GM23338 (cell line): ENCODE measurements around the gene ZIC2. TPM values are rescaled to one million over a fixed set of nuclear protein-coding genes. Genes with fewer than 3 reads are reported as not detected.

ENCODE experiments used
- ATAC-seq: fragments of 200-7000 bp; cut with Tn5 transposase; 3 replicates; pipeline ENCODE4 v1.9.1; 2020
- DNase-seq: peaks from one replicate; pipeline ENCODE4 v3.0.0-alpha.2; 2015; ENCODE audit warnings: low spot score
- H2AFZ ChIP-seq: fragments of 200-600 bp; sonication (generic); 2 replicates; pipeline ENCODE4 v1.8.0; 2016; ENCODE audit warnings: antibody characterized with exemption, mild to moderate bottlenecking, moderate library complexity
- H3F3A ChIP-seq: fragments of 200-600 bp; sonication (generic); replicated peaks from 2 replicates; pipeline ENCODE4 v1.8.0; 2017; ENCODE audit warnings: antibody characterized with exemption, mixed run types, low read depth
- H3K27ac ChIP-seq: fragments of 200-600 bp; sonication (generic); 2 replicates; pipeline ENCODE4 v1.6.1; 2016; ENCODE audit warnings: low read depth
- H3K27me3 ChIP-seq: fragments of 200-600 bp; sonication (generic); 2 replicates; pipeline ENCODE4 v1.8.0; 2016; ENCODE audit warnings: mild to moderate bottlenecking, mixed run types, moderate library complexity; ENCODE audit not compliant: insufficient read depth
- H3K36me3 ChIP-seq: fragments of 200-600 bp; sonication (generic); 2 replicates; pipeline ENCODE4 v1.8.0; 2016; ENCODE audit warnings: mild to moderate bottlenecking; ENCODE audit not compliant: insufficient read depth
- H3K4me1 ChIP-seq: fragments of 200-600 bp; sonication (generic); 2 replicates; pipeline ENCODE4 v1.8.0; 2016; ENCODE audit warnings: mild to moderate bottlenecking, moderate library complexity; ENCODE audit not compliant: insufficient read depth
- H3K4me2 ChIP-seq: fragments of 200-600 bp; sonication (generic); 2 replicates; pipeline ENCODE4 v1.7.1; 2017; ENCODE audit warnings: mixed run types
- H3K4me3 ChIP-seq: fragments of 200-600 bp; sonication (generic); 2 replicates; pipeline ENCODE4 v1.6.1; 2016; ENCODE audit warnings: mixed run types
- H3K79me2 ChIP-seq: fragments of 200-600 bp; sonication (generic); replicated peaks from 2 replicates; pipeline ENCODE4 v1.8.0; 2017; ENCODE audit warnings: mild to moderate bottlenecking; ENCODE audit not compliant: insufficient read depth
- H3K9me2 ChIP-seq: fragments of 200-600 bp; sonication (generic); 2 replicates; pipeline ENCODE4 v1.8.0; 2017; ENCODE audit not compliant: insufficient read depth
- H4K20me1 ChIP-seq: fragments of 200-600 bp; sonication (generic); replicated peaks from 2 replicates; pipeline ENCODE4 v1.8.0; 2017; ENCODE audit warnings: mild to moderate bottlenecking; ENCODE audit not compliant: insufficient read depth
- H3K27ac Mint-ChIP-seq: 2 replicates; pipeline ENCODE4 v1.8.0; 2020; ENCODE audit warnings: inconsistent platforms, mild to moderate bottlenecking, moderate library complexity, mixed read lengths
- H3K27me3 Mint-ChIP-seq: 3 replicates; pipeline ENCODE4 v1.8.0; 2022; ENCODE audit warnings: low read depth, mild to moderate bottlenecking, moderate library complexity, mixed read lengths, inconsistent platforms; ENCODE audit not compliant: insufficient read depth, poor library complexity
- H3K36me3 Mint-ChIP-seq: 3 replicates; pipeline ENCODE4 v1.8.0; 2021; ENCODE audit warnings: low read depth, mild to moderate bottlenecking, inconsistent platforms, moderate library complexity, mixed read lengths
- H3K4me1 Mint-ChIP-seq: 3 replicates; pipeline ENCODE4 v1.8.0; 2020; ENCODE audit warnings: mild to moderate bottlenecking, inconsistent platforms, mixed read lengths
- H3K4me3 Mint-ChIP-seq: 3 replicates; pipeline ENCODE4 v1.8.0; 2021; ENCODE audit warnings: moderate library complexity, mild to moderate bottlenecking, inconsistent platforms, mixed read lengths
- H3K9me3 Mint-ChIP-seq: 3 replicates; pipeline ENCODE4 v1.8.0; 2020; ENCODE audit warnings: moderate library complexity, mild to moderate bottlenecking, inconsistent platforms, mixed read lengths
- CREB1 ChIP-seq: fragments of 250-450 bp; sonication (Bioruptor Pico); IDR thresholded peaks from 2 replicates; pipeline ENCODE4 v1.5.0; 2020; ENCODE audit warnings: low read depth, mild to moderate bottlenecking, moderate library complexity
- CTCF ChIP-seq, 2 experiments: fragments of 200-600 bp in 1 of 2; sonication (generic) in 1 of 2; conservative IDR thresholded peaks; 2 replicates each; pipeline versions ENCODE4 v1.5.1 to v1.6.1; 2016 to 2017; ENCODE audit warnings: antibody characterized with exemption in 2 of 2, low read depth in 2 of 2, mild to moderate bottlenecking in 2 of 2, moderate library complexity in 1 of 2
- ETS1 ChIP-seq: IDR thresholded peaks from 2 replicates; pipeline ENCODE4 v1.6.1; 2016; ENCODE audit warnings: antibody characterized with exemption
- EZH2 ChIP-seq: fragments of 200-600 bp; sonication (generic); IDR thresholded peaks from one replicate; pipeline ENCODE4 v1.8.0; 2017; ENCODE audit warnings: antibody characterized with exemption, mild to moderate bottlenecking, low read depth; ENCODE audit not compliant: unreplicated experiment
- EZH2phosphoT487 ChIP-seq: fragments of 200-600 bp; sonication (generic); IDR thresholded peaks from one replicate; pipeline ENCODE4 v1.8.1; 2018; ENCODE audit warnings: antibody characterized with exemption; ENCODE audit not compliant: unreplicated experiment
- JUNB ChIP-seq: IDR thresholded peaks from one replicate; pipeline ENCODE4 v1.6.1; 2016; ENCODE audit warnings: antibody characterized with exemption; ENCODE audit not compliant: unreplicated experiment
- NANOG ChIP-seq: IDR thresholded peaks from 2 replicates; pipeline ENCODE4 v1.6.1; 2016; ENCODE audit warnings: antibody characterized with exemption, borderline replicate concordance
- POLR2AphosphoS5 ChIP-seq: IDR thresholded peaks from 2 replicates; pipeline ENCODE4 v1.6.1; 2016; ENCODE audit warnings: antibody characterized with exemption, low read depth
- REST ChIP-seq: IDR thresholded peaks from one replicate; pipeline ENCODE4 v1.6.1; 2018; ENCODE audit warnings: antibody characterized with exemption; ENCODE audit not compliant: unreplicated experiment
- STAT1 ChIP-seq: IDR thresholded peaks from one replicate; pipeline ENCODE4 v1.6.1; 2016; ENCODE audit warnings: antibody characterized with exemption; ENCODE audit not compliant: unreplicated experiment
- ZNF114 ChIP-seq: fragments of 250-450 bp; sonication (Bioruptor Pico); IDR thresholded peaks from 2 replicates; pipeline ENCODE4 v1.5.0; 2020; ENCODE audit warnings: mild to moderate bottlenecking, moderate library complexity
- ZNF331 ChIP-seq: fragments of 250-450 bp; sonication (Bioruptor Pico); IDR thresholded peaks from 2 replicates; pipeline ENCODE4 v1.5.0; 2020; ENCODE audit warnings: low read depth, mild to moderate bottlenecking, moderate library complexity
- ZNF462 ChIP-seq: fragments of 250-450 bp; sonication (Bioruptor Pico); IDR thresholded peaks from 2 replicates; pipeline ENCODE4 v1.5.0; 2020; ENCODE audit warnings: mild to moderate bottlenecking, moderate library complexity
- polyA plus RNA-seq: library from polyadenylated mRNA; unstranded; fragments of >200 nt; fragmentation: Nextera tagmentation; extraction: Ambion mirVana; gene quantifications from 2 replicates; pipeline ENCODE4 v1.2.1, GENCODE V29; 2016
- total RNA-seq: library from RNA; depleted of rRNA; stranded (reverse); fragments of >200 nt; shearing (Covaris generic); gene quantifications from 2 replicates; pipeline ENCODE4 v1.2.3, GENCODE V29; 2014

ZIC2 gene
- total and polyA plus RNA-seq, 2 experiments from 2014 or later, result 63.2 to 87.9 TPM

- H3K27me3 ChIP-seq, result peaks cover 51% of the 10 kb centered on the region
- H3K9me2 ChIP-seq, result no peaks in the 10 kb centered on the region
- H3K4me3 Mint-ChIP-seq, result peak overlapping the region; percentile 80
These were observed 10.7 kb upstream of the ZIC2 start for GRCh38 chr13:99970651-99971575.

More at GRCh38 chr13:99970651-99971575, 10.7 kb upstream of the ZIC2 start:
- DNase-seq (peak; percentile 69), ATAC-seq (peak; percentile 24)
- 0 out of 2 replicates have a peak, but pooled peaks cover 5% of the 10 kb centered on the region for H3F3A ChIP-seq
- peaks cover 36% of the 10 kb centered on the region for H3K36me3 Mint-ChIP-seq
- peaks cover 48% of the 10 kb centered on the region for H3K4me1 ChIP-seq
- TF ChIP-seq JUNB, result no peak
- TF ChIP-seq EZH2phosphoT487, result no peak
- TF ChIP-seq POLR2AphosphoS5, result peak; percentile 87
- no peak for TF ChIP-seq ZNF114 (CRISPR knock-in tag)
- TF ChIP-seq STAT1, result no peak
- TF ChIP-seq EZH2, result no peak
- no peak for TF ChIP-seq CTCF (conservative IDR thresholded peaks at IDR 0.05; ENCODE audit: low read depth in 2 of 2)
- no peak for TF ChIP-seq ETS1
- 0 out of 2 replicates have a peak, but pooled peaks have one; percentile 6 for TF ChIP-seq CREB1 (CRISPR knock-in tag)
- no peak for TF ChIP-seq REST
- no peak for TF ChIP-seq ZNF462 (CRISPR knock-in tag)
- TF ChIP-seq NANOG, result no peak
- no peak for TF ChIP-seq ZNF331 (CRISPR knock-in tag)
- 0 out of 2 replicates have a peak overlapping the region, but pooled peaks have one; percentile 47 for H3K27ac ChIP-seq
- H3K4me2 ChIP-seq, result peak overlapping the region; percentile 90
- peak overlapping the region; percentile 63 for H3K4me3 ChIP-seq
- peaks cover 49% of the 10 kb centered on the region for H3K4me1 Mint-ChIP-seq
- H3K79me2 ChIP-seq, result peaks cover 42% of the 10 kb centered on the region
- peaks cover 4% of the 10 kb centered on the region; the same call in 2 of the 3 replicates for H3K9me3 Mint-ChIP-seq
- H3K36me3 ChIP-seq, result 0 out of 2 replicates have a peak, but pooled peaks cover 3% of the 10 kb centered on the region
- peaks cover 50% of the 10 kb centered on the region for H3K27me3 Mint-ChIP-seq
- H2AFZ ChIP-seq, result no peak overlapping the region
- no peak overlapping the region for H3K27ac Mint-ChIP-seq
- peaks cover 23% of the 10 kb centered on the region for H4K20me1 ChIP-seq
